Activated CD4-positive, alpha-beta memory T cell treated with anti-CD3 and anti-CD28 coated beads for 36 hours (primary cell): Measurements from ENCODE around the gene KLLN. TPM values are rescaled to one million over a fixed set of nuclear protein-coding genes. Genes with fewer than 3 reads are reported as not detected.
"Not testable (repeated sequence)": the region's sequence is repeated elsewhere in the genome, so short reads cannot be mapped to it uniquely, and the experiment has no call there.

ENCODE experiments used
- CTCF ChIA-PET: fragments of 350-600 bp; sonication (Branson Sonifier 250); formaldehyde crosslinking; loops from one replicate; lab custom pipeline; 2021; ENCODE audit warnings: antibody characterized with exemption, inconsistent platforms; lab: Charles Lee
- POLR2A ChIA-PET: fragments of 350-600 bp; sonication (Branson Sonifier 250); formaldehyde crosslinking; loops from one replicate; lab custom pipeline; 2021; ENCODE audit warnings: antibody characterized with exemption; lab: Charles Lee
- DNase-seq: peaks from one replicate; pipeline ENCODE4 v3.0.0-alpha.2; 2020
- H3K27ac Mint-ChIP-seq: one replicate; pipeline ENCODE4 v1.8.0; 2021; ENCODE audit warnings: mixed read lengths
- H3K27me3 Mint-ChIP-seq: one replicate; pipeline ENCODE4 v1.8.0; 2021; ENCODE audit warnings: mixed read lengths
- H3K36me3 Mint-ChIP-seq: one replicate; pipeline ENCODE4 v1.8.0; 2021; ENCODE audit warnings: mixed read lengths
- H3K4me1 Mint-ChIP-seq: one replicate; pipeline ENCODE4 v1.8.0; 2021; ENCODE audit warnings: low read depth, mixed read lengths
- H3K4me3 Mint-ChIP-seq: one replicate; pipeline ENCODE4 v1.8.0; 2021; ENCODE audit warnings: mild to moderate bottlenecking, mixed read lengths
- H3K9me3 Mint-ChIP-seq: one replicate; pipeline ENCODE4 v1.8.0; 2021; ENCODE audit warnings: mixed read lengths
- intact Hi-C: fragments of 100-400 bp; cut with micrococcal nuclease; formaldehyde crosslinking; loops from one replicate; pipeline ENCODE4 v1.15.1; 2023
- total RNA-seq, 2 experiments: library from RNA; stranded (reverse); gene quantifications; one replicate each; pipeline ENCODE4 v1.2.3, GENCODE V29; 2021

KLLN gene
- total RNA-seq, 2 experiments from 2014 or later = 0.19 to 0.29 TPM

DNA sequence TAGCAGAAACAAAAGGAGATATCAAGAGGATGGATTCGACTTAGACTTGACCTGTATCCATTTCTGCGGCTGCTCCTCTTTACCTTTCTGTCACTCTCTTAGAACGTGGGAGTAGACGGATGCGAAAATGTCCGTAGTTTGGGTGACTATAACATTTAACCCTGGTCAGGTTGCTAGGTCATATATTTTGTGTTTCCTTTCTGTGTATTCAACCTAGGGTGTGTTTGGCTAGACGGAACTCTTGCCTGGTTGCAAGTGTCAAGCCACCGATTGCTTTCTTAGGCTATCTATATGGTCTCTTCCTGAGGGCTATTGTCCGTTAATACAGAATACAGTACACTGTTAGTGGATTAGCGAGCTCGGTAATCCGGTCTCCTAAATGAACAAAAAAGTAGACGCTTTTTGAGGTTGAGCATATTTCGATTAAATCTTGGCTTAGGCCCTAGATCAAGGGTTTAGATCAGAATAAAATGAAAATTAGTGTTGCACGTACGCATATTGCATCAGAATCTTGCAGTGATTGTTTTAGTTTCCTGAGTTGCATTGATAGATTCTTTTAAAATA lies 1.2 kb upstream of the KLLN start:
- intact Hi-C loops = loop anchor here (1.0 to 10.0 kb wide), 8 partner anchors 53 to 1388 kb away; partner anchors contain the start of genes LIPA and PAPSS2
- H3K9me3 Mint-ChIP-seq = no peaks in the 10 kb centered on the region
- peak overlapping the region; percentile 82 for H3K27ac Mint-ChIP-seq
- peak overlapping the region; percentile 90 for H3K4me3 Mint-ChIP-seq
- H3K27me3 Mint-ChIP-seq = no peaks in the 10 kb centered on the region
- no peak for DNase-seq
- peaks cover 50% of the 10 kb centered on the region for H3K4me1 Mint-ChIP-seq
- ChIA-PET CTCF (no interaction called here), POLR2A (interaction anchor here (1.1 to 4.9 kb wide), 3 partner anchors 46 to 231 kb away, joined by 3 to 33 read pairs (median 27); partner anchors contain the start of gene ATAD1)
- H3K36me3 Mint-ChIP-seq = peaks cover 15% of the 10 kb centered on the region

DNA sequence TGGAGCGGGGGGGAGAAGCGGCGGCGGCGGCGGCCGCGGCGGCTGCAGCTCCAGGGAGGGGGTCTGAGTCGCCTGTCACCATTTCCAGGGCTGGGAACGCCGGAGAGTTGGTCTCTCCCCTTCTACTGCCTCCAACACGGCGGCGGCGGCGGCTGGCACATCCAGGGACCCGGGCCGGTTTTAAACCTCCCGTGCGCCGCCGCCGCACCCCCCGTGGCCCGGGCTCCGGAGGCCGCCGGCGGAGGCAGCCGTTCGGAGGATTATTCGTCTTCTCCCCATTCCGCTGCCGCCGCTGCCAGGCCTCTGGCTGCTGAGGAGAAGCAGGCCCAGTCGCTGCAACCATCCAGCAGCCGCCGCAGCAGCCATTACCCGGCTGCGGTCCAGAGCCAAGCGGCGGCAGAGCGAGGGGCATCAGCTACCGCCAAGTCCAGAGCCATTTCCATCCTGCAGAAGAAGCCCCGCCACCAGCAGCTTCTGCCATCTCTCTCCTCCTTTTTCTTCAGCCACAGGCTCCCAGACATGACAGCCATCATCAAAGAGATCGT lies 690 bp upstream of the KLLN start:
- CTCF ChIA-PET, H3K9me3 Mint-ChIP-seq, H3K27me3 Mint-ChIP-seq: not testable (repeated sequence)
- Mint-ChIP-seq H3K36me3 (peaks cover 15% of the 10 kb centered on the region), H3K27ac (peak overlapping the region; percentile 94), H3K4me1 (peaks cover 46% of the 10 kb centered on the region), H3K4me3 (peak overlapping the region; percentile 90)
- intact Hi-C loops = loop anchor here (2.0 to 10.0 kb wide), 8 partner anchors 201 to 1388 kb away; partner anchors contain the start of genes FAS, LIPA and PAPSS2
- DNase-seq = peak; percentile 44
- POLR2A ChIA-PET = interaction anchor here (1.1 to 4.9 kb wide), 5 partner anchors 46 to 525 kb away, joined by 3 to 33 read pairs (median 10); partner anchors contain the start of gene ATAD1

DNA sequence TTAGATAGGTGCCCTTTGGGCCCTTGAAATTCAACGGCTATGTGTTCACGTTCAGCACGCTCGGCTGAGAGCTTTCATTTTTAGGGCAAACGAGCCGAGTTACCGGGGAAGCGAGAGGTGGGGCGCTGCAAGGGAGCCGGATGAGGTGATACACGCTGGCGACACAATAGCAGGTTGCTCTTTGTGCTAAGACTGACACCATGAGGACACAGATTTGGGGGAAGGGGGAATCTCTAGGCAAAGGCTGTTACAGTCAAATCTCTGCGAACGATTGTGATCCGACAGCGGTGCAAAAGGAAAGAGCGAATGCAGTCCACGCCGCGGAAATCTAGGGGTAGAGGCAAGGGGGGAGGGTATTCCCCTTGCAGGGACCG lies 667 bp downstream of the KLLN start:
- Mint-ChIP-seq H3K4me1 (peaks cover 37% of the 10 kb centered on the region), H3K9me3 (no peaks in the 10 kb centered on the region), H3K4me3 (peak overlapping the region; percentile 90), H3K36me3 (peaks cover 15% of the 10 kb centered on the region), H3K27me3 (no peaks in the 10 kb centered on the region), H3K27ac (peak overlapping the region; percentile 94)
- peak; percentile 82 for DNase-seq
- ChIA-PET CTCF (interaction anchor here (0.8 to 3.6 kb wide), 14 partner anchors 17 to 720 kb away, joined by 3 to 34 read pairs (median 4); partner anchors contain the start of gene ATAD1), POLR2A (interaction anchor here (0.6 to 4.9 kb wide), 13 partner anchors 11 to 720 kb away, joined by 3 to 33 read pairs (median 5); partner anchors contain the start of genes ATAD1, MINPP1 and RNLS)
- intact Hi-C loops = loop anchor here (1.0 to 10.0 kb wide), 12 partner anchors 44 to 1390 kb away; partner anchors contain the start of genes ATAD1, FAS, LIPA and PAPSS2

DNA sequence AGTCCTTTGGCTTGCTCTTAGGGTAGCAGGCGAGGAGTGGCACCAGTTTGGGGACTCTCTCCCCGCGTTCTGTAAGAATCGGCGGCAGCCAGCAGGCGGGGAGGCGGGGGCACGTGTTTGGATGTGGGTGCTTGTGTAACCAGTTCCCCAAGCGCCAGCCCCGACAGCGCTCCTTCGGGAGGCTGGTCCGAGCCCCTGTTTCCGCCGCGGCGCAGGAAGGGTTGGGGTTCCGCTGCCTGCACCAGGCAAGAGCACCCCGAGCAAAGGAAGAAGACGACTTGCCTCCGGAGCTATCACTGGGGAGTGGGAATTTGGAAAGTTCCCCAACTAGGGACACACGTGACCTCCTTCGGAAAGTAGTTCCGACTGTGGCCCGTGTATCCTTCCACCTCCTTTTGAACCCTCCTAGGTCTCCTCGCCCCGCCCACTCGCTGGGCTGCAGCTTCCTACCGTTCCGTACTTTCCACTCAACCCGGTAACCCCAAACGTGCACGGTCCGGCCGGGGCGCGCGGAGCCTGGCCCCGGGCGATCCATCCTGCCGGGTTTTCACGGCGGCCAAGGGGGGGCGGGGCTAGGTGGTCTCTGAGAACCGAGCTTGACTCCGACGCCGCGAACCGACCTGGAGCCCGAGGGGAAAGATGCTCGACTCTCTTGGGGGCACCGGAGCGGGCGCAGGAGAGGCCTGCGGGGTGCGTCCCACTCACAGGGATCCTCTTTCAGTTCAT lies 1.2 kb downstream of the KLLN start:
- peaks cover 12% of the 10 kb centered on the region for H3K36me3 Mint-ChIP-seq
- H3K27ac Mint-ChIP-seq = peak overlapping the region; percentile 94
- peak overlapping the region; percentile 90 for H3K4me3 Mint-ChIP-seq
- peak; percentile 96 for DNase-seq
- intact Hi-C loops = loop anchor here (1.0 to 10.0 kb wide), 13 partner anchors 44 to 1390 kb away; partner anchors contain the start of genes ATAD1, FAS, LIPA and PAPSS2
- H3K27me3 Mint-ChIP-seq = no peaks in the 10 kb centered on the region
- H3K4me1 Mint-ChIP-seq = peaks cover 33% of the 10 kb centered on the region
- POLR2A ChIA-PET = interaction anchor here (0.7 to 4.9 kb wide), 11 partner anchors 10 to 721 kb away, joined by 3 to 33 read pairs (median 5); partner anchors contain the start of genes ATAD1, MINPP1 and RNLS
- CTCF ChIA-PET = interaction anchor here (0.6 to 3.6 kb wide), 18 partner anchors 12 to 720 kb away, joined by 3 to 34 read pairs (median 4); partner anchors contain the start of gene ATAD1
- H3K9me3 Mint-ChIP-seq = no peaks in the 10 kb centered on the region

DNA sequence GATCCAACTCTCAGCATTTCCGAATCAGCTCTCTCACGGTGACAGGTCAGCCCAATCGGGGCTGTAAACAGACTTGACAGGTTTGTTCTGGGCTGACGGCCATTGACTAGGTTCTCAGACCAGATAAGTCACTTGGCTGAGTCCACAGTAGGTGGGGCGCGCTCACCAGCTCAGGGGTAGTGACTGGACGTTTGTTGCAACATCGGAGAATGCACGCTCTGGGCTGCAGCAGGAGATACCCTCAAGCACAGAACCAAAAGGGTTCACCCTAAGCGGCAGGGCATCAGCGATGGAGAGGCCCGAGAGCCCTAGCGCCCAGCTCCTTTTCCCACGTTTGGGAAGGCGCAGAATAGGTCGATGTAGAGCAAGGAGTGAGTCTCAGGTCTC lies 1.8 kb downstream of the KLLN start:
- CTCF ChIA-PET = interaction anchor here (1.0 to 3.6 kb wide), 10 partner anchors 11 to 721 kb away, joined by 3 to 34 read pairs (median 6); partner anchors contain the start of gene ATAD1
- no peak for DNase-seq
- intact Hi-C loops = loop anchor here (2.0 to 10.0 kb wide), 6 partner anchors 204 to 1391 kb away; partner anchors contain the start of genes LIPA and PAPSS2

DNA sequence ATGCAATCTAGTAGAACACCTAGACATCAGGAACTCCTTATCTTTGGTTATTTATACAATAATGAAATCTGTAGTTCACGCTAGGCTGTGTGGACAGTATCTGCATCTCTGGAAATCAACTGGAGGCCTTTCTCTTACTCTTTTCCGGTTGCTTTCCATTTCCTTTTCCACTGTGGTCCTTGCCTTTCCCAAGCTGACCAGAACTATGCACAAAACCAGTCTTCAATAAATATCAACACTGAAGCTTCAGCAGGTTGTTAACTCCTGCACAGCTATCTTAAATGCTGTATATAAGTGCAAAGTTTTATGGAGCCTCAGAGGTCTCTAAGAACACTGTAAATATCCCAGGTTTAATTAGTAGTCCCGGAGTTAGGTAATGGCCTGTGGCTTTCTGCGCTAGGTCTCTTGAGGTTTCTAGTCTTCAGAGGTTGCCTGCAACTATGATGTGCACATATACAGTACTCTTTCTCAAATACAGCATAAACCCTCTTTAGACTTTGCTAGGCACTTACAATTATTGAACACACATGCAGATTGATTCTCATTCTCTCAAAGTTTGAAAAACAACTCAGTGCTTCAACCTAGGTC lies 2.4 kb downstream of the KLLN start:
- intact Hi-C loops = loop anchor here (1.0 to 10.0 kb wide), 7 partner anchors 204 to 1391 kb away; partner anchors contain the start of genes LIPA and PAPSS2
- ChIA-PET CTCF (interaction anchor here (0.6 to 3.6 kb wide), 8 partner anchors 11 to 691 kb away, joined by 3 to 34 read pairs (median 7); partner anchors contain the start of gene ATAD1), POLR2A (interaction anchor here (1.1 to 4.3 kb wide), 6 partner anchors 43 to 722 kb away, joined by 3 to 33 read pairs (median 7); partner anchors contain the start of genes ATAD1 and RNLS)
- Mint-ChIP-seq H3K36me3 (peaks cover 9% of the 10 kb centered on the region), H3K9me3 (no peaks in the 10 kb centered on the region), H3K4me1 (peaks cover 27% of the 10 kb centered on the region), H3K27ac (no peak overlapping the region), H3K4me3 (peak overlapping the region; percentile 90), H3K27me3 (no peaks in the 10 kb centered on the region)
- no peak for DNase-seq

More for the DNA sequence above, 1.8 kb downstream of the KLLN start:
- Mint-ChIP-seq H3K9me3 (no peaks in the 10 kb centered on the region), H3K27me3 (no peaks in the 10 kb centered on the region), H3K27ac (no peak overlapping the region), H3K36me3 (peaks cover 9% of the 10 kb centered on the region), H3K4me1 (peaks cover 29% of the 10 kb centered on the region), H3K4me3 (peak overlapping the region; percentile 90)
- POLR2A ChIA-PET = interaction anchor here (0.7 to 4.3 kb wide), 9 partner anchors 34 to 721 kb away, joined by 3 to 33 read pairs (median 5); partner anchors contain the start of genes ATAD1, MINPP1 and RNLS

DNA sequence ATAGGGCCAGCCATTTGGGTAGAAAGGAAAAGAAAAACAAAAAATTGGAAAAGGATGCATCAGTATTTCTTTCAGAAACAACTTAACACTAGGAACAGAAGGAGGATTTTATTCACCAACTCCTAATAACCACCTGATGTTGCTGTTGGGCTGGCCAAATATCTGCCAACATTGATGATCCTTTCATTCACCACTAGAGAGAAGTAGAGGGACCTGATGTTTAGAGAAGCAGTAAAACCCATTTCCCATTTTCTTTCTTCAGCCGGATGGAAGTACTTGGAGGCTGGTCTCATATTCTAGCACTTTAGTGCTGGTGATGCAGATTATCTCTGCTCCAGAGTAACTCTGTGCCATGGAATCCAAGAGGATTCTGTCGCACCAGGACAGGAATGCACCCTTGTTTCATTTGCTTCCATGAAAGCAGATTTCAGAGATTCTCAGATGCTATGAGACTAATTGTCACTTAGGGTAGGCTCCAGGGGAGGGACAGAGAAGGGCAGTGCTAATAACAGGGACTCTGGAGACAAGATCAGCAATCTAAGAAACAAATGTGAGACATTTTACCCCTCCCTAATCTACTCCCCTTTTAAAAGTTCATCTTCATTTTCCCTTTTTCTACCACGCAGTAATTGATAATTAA lies 3.1 kb downstream of the KLLN start:
- CTCF ChIA-PET = interaction anchor here (0.6 to 3.6 kb wide), 6 partner anchors 10 to 691 kb away, joined by 3 to 34 read pairs (median 10); partner anchors contain the start of gene ATAD1
- peak; percentile 31 for DNase-seq
- POLR2A ChIA-PET = no interaction called here
- Mint-ChIP-seq H3K36me3 (peaks cover 6% of the 10 kb centered on the region), H3K27ac (no peak overlapping the region), H3K27me3 (no peaks in the 10 kb centered on the region), H3K4me3 (no peak overlapping the region), H3K4me1 (peaks cover 24% of the 10 kb centered on the region), H3K9me3 (peaks cover 2% of the 10 kb centered on the region)
- intact Hi-C loops = loop anchor here (1.0 to 10.0 kb wide), 7 partner anchors 203 to 1392 kb away; partner anchors contain the start of genes LIPA and PAPSS2

DNA sequence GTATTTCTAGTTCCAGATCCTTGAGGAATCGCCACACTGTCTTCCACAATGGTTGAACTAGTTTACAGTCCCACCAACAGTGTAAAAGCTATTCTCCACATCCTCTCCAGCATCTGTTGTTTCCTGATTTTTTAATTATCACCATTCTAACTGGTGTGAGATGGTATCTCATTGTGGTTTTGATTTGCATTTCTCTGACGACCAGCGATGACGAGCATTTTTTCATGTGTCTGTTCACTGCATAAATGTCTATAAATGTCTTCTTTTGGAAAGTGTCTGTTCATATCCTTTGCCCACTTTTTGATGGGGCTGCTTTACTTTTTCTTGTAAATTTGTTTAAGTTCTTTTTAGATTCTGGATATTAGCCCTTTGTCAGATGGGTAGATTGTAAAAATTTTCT lies 7.7 kb downstream of the KLLN start:
- DNase-seq, H3K9me3 Mint-ChIP-seq, H3K36me3 Mint-ChIP-seq, POLR2A ChIA-PET, H3K4me3 Mint-ChIP-seq, H3K27ac Mint-ChIP-seq, H3K27me3 Mint-ChIP-seq, CTCF ChIA-PET, intact Hi-C loops: not testable (repeated sequence)
- H3K4me1 Mint-ChIP-seq = peaks cover 15% of the 10 kb centered on the region

DNA sequence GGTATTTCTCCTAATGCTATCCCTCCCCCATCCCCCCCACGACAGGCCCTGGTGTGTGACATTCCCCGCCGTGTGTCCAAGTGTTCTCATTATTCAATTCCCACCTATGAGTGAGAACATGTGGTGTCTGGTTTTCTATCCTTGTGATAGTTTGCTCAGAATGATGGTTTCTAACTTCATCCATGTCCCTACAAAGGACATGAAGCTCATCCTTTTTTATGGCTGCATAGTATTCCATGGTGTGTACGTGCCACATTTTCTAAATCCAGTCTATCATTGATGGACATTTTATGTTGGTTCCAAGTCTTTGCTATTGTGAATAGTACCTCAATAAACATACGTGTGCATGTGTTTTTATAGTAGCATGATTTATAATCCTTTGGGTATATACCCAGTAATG lies 8.1 kb downstream of the KLLN start:
- peaks cover 11% of the 10 kb centered on the region for H3K4me1 Mint-ChIP-seq
- DNase-seq, CTCF ChIA-PET, H3K9me3 Mint-ChIP-seq, H3K36me3 Mint-ChIP-seq, POLR2A ChIA-PET, H3K4me3 Mint-ChIP-seq, H3K27ac Mint-ChIP-seq, H3K27me3 Mint-ChIP-seq, intact Hi-C loops: not testable (repeated sequence)

DNA sequence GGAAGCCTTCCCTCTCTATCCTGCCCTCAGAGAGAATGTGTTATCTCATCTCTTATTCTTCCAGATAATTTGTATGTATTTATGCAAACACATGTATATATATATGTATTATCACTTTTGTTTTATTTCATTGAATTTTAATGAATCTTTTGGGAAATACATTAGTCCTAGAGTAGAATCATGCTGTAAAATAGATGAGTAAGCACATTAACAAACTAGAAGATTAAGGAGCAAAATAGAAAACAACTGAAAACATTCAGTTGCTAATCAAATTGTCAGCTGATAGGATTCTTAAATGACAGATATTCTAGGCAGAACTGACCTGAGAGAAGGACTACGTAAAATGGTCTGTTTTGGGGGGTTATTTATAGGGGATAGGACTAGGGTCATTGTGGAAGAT lies 11.2 kb downstream of the KLLN start:
- Mint-ChIP-seq H3K27me3 (no peaks in the 10 kb centered on the region), H3K27ac (no peak overlapping the region), H3K9me3 (peaks cover 2% of the 10 kb centered on the region), H3K4me1 (peaks cover 8% of the 10 kb centered on the region), H3K4me3 (no peak overlapping the region), H3K36me3 (no peaks in the 10 kb centered on the region)
- DNase-seq = no peak
- ChIA-PET CTCF (interaction anchor here (4.0 to 4.7 kb wide), 2 partner anchors 537 to 700 kb away, joined by 24 read pairs; no protein-coding TSS in a partner anchor), POLR2A (interaction anchor here (1.5 kb wide), 1 partner anchor 11 kb away, joined by 3 read pairs; no protein-coding TSS in a partner anchor)
- intact Hi-C loops = no loop called here
